NCI-H128 (cell line): ENCODE results near the gene KRT17.

Source experiments
- DNase-seq: peaks from one replicate; lab custom pipeline; 2025; ENCODE audit not compliant: unreplicated experiment; lab: John Stamatoyannopoulos, UW

The KRT17 gene

DNA sequence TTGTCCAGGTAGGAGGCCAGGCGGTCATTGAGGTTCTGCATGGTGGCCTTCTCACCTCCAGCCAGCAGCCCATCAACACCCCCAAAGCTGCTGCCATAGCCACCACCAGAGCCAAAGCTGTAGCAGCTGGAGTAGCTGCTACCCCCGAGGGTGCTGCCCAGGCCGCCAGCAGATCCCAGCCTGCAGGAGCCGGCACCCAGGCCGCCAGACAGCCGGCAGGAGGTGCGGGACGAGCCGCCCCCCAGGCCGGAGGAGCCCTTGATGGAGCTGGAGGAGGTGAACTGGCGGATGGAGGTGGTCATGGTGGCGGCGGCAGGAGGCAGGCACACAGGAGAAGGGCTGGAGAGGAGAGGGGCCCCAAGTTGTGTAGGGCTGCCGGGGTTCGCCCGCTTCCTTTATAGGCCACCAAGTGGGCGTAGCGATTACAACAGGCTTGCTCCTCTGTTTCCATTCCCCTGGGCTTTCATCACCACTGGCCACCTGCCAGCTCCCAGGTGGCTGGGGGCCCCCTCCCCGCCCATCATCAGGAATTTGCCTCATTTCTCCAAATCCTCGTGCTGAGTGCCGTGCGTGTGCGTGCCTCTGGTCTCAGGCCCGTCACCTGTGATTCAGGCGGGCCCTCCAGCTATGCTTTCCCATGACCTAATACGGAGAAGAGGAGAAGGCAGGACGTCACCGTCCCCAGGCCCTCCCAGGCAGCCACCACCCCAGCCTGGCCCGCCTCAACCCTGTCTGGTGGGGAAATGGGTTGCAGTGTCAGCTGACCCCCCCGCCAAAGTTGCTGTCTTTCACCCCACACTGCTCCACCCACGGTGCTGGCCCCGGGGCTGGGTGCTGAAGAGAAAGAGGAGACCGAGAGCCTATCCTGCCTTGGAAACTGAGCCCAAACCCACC lies at the start of gene KRT17:
Gene KRT17, minus strand, starts transcription at position 368 of the 894 bp plus-strand sequence. Its CDS starts 66 bp downstream, at position 302.
- no peak for DNase-seq

DNA sequence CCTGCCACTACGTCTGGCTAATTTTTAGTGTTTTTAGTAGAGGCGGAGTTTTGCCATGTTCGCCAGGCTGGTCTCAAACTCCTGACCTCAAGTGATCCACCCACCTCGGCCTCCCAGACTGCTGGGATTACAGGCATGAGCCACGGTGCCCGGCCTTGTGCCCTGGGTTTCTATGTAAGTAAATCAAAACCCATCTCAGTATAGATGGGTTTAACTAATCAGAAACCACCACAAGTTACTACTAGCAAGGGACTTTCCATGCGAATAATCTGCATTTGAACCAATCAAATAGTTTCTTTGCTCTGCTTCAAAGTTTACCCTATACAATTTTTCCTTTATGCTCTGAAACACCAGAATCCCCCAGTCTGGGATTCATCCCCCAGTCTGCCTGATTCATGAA lies 47.8 kb upstream of the KRT17 start:
- DNase-seq: no peak

DNA sequence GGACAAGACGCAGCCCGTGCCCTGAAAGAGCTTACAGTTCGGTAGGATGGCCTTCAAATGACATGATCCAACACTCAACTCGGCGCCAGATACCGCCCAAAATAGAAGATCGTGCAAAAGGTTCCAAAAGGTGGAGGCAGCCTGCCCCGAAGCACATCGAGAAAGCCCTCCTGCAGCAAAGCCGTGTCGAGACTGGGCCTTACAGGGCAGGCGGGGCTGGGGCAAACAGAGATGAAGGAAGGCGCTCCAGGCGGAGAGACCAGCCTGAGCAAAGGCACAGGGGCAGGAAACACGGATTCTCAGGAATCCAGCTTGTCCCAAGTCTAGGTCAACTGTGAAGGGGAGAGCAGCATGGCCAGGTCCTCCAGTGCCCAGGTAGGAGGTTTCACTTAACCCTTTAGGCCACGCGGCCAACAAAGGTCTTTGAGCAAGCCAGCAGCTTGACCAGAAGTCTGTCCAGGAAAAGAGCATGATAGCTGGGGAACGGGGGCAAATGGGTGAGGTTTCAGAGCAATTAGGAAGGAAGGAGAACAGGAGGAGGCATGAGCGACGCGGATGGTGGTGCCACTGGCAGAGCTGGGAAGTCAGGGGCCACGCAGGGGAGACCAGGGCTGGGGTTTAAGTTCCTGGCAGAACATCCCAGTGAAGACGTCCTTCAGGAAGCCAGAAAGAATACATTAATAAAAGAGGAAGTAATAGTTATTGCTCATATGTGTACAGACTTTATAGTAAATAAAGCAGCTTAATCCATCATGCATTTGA lies 43.1 kb upstream of the KRT17 start:
- no peak for DNase-seq

DNA sequence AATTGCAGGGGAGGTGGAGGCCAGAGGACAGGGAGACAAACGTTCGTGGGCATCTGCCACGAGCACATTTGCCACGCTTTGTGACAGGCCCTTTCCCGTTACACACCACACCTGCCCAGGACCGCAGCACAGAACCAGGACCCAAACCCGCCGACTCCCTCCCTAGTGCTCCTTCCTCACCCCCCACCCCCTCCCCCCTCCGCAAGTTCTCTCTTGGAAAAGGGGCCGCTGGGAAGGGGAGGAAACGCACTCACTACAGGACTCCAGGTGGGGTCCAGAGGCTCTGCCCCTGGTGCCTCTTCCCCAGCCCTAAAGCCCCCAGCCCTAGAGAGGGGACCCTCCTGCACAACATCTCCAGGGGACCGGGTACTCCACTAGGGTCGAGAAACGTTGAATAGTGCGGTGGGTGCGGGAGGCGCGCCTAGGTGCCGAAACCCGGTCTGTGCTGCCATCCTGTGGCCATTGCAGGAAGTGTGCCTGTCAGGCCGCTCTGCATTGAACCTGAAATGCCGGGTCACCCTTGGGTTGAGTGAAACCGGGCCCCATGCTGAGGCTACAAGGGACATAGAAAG lies 42.4 kb upstream of the KRT17 start:
- DNase-seq: peak; percentile 57

DNA sequence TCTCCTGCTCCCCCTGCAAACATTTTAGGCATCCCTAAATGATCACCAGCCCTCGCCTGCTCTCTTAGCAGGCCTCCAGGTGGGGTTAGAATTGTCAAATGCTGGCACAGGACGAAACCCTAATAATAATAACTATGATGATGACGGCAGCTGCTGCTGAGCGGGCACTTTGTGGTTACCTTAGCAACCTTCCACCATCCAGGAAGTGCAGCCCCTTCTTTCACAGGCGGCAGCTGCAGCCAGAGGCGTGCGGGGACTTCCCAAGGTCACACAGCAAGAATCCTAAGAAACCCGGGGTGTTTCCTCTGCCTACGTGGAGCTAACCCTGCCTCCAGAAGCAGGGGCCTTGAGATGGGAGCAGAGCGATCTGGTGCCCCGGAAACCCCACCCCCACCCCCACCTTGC lies 41.9 kb upstream of the KRT17 start:
- peak; percentile 22 for DNase-seq

DNA sequence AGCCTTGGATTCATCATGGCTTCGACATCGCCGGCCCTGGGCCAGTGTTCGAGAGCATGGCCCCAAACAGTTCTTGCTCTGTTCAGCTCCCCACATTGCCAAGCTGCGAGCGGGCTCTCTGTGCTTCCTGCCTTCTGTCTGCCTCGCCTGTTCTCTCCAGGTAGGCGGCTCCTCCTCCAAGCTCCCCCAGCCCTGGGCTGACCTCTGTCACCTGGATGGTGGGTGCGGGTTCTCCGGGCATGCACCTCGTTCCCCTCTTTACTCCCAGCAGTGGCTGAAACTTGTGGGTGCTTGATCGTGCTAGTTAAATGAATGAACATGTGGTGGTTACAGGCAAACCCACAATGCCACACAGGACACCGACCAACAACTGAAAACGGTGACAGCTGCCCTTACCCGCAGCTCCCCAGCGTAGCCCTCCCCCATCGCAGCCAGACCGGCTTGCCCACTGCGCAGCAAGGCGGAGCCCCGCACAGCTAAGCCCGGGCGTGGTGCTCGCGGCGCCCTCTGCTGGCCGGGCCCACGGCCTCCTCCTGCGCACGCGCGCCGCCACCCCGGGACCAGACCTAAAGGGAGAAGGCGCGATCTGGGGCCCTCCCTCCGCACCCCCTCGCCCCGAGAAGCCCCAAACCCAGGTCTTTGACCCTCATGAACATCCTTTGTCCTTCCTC lies 41.3 kb upstream of the KRT17 start:
- peak; percentile 69 for DNase-seq

DNA sequence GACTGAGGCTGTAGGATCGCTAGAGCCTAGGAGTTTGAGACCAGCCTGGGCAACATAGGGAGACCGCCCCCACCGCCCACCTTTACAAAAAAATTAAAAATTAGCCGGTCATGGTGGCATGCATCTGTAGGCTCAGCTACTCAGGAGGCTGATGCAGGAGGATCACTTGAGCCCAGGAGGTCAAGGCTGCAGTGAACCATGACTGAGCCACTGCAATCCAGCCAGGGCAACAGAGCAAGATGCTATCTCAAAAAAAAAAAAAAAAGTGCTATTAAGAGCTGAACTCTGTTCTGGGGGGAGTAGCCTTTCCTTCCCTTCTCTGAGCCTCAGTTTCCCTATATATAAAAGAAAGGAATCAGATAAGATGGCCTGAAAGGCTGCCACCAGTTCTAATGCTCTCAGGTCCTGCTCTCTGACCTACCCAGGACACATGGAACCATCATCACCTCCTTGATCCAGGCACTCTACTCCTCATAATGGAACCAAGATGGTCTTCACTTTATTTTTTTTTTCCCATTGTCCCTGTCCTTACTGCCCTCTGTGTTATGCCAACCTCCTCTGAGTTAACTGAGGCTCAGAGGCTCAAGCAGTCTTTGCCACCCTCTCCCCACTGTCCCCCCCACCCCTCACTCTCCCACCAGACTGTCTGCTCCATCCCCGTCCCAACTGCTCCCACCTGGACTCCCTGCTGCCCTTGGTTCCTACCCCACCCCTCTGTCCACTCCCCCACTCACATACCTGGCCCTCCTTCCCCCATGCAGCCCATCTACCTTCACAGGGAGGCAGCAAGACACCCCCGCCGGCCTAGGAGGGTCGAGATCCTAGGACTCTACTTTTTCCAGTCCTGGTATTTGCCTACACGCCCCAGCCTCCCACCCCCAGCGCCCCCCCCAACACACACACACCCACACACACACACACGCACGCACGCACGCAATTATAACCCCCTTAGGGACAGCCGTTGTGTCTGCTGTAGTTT lies 40.5 kb upstream of the KRT17 start:
- DNase-seq: no peak

DNA sequence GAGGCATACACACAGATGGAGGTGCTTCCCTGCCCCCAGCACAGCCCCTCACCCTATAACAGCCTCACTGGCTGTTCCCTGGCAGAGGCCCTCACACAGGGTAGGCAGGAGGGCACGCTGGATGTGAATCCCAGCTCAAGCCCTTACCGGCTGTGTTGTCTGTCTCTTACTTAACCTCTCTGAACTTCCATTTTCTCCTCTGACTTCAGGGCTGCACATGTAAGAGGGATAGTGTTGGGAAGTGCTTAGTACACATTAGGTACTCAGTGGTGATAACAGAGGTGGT lies 39.7 kb upstream of the KRT17 start:
- DNase-seq: no peak

DNA sequence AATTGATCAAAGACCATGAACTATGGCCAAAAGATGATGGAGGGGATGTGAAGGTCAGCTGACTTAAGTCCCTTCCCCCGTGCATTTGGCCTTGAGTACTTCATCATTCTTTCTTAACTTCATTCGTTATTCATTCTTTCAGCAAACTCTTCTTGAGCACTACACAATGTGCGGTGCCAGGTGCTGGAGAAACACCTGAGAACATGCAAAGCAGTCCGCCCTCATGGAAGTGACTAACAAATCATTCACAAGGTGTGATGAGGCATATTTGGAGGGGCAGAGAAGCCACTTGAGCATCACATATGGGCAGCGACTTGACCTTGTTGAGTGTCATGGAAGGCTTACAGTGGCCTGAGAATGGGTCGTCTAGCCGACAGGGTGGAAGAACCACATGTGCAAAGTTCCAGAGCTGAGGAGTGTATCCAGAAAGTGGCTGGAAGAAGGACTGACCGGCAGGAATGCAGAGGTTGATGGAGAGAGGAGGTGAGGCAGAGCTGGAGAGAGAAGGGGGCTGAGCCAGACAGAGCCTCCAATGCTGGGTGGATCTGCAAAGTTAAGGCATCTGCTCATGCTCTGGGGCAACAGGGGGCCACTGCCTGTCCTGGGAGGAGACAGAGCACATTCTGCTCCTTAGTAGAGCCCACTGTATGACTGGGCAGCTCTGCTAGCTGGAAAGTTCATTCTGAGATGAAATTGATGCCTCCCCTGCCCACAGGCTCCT lies 39.2 kb upstream of the KRT17 start:
- DNase-seq: no peak

DNA sequence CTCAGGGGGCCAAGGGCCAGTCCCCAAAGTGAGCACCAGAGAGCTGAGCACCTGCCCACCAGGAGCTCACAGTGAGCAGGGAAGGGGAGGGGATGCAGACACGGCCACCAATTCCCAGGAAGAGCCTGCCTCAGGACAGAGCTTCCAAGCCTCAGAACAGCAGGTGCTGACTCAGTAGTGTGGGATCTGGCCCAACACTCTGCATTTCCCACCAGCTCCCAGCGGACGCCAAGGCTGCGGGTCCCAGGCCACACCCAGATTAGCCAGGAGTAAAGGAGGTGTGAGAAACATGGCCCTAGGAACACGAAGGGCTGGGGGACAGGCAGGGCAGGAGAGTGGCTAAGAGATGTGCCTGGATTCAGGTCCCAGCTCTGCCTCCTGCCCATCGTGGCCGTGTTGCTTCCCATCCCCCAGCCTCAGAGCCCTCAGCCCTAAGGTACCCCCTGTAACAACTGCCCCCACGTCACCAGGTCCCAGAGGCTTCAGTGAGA lies 35.9 kb upstream of the KRT17 start:
- DNase-seq: no peak

DNA sequence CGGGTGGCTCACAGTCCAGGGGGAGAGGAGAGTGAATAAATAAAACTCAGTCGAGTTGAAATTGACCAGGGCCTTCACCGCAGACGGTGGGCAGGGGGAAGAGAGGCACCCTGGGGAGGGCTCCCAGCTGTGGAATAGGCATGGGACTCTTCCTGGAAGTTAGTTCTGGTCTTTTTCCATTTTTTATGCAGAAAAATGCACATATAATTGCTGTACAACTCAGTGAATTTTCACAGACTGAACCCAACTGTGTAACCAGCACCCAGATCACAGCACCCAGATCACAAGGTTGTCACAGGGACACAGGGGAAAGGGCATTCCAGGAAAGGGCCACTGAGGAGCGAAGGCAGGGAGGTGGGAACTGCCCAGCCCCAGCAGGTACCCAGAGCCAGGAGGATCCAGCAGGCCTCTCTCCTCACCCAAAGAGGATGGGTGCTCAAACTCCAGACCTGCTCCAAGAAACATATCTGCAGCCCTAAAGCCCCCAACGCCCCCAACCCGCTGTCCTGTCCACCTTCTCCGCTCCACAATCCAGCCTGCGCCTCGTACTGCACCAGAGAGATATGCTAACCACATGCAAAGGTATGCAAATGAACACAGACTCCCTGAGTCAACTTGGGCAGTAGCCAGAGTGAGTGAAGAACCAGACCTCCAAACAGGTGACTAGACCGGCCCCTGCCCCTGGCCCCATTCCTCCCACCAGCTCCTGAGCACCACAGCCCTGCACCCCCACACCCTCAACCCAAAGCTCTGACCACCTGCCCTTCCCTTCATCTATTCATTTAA lies 35.2 kb upstream of the KRT17 start:
- no peak for DNase-seq

DNA sequence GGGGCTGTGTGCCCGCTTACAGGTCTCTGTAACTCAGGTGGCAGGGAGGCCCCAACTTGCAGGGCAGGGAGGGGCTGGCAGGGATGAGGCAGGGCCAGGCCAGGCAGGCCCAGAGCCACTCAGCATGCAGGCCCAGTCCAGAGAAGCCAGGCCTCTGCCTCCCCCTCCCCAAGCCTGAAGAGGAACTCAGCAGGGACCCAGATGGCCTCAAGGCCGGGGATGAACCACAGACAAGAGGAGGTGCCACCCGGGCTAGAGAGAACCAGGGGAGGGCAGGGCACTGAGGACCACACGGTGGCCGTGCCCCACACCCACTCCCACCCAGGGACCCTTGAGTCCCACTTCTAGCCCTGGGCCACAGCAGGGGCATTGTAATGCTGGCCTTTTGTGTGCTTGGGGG lies 34.5 kb upstream of the KRT17 start:
- DNase-seq: no peak

DNA sequence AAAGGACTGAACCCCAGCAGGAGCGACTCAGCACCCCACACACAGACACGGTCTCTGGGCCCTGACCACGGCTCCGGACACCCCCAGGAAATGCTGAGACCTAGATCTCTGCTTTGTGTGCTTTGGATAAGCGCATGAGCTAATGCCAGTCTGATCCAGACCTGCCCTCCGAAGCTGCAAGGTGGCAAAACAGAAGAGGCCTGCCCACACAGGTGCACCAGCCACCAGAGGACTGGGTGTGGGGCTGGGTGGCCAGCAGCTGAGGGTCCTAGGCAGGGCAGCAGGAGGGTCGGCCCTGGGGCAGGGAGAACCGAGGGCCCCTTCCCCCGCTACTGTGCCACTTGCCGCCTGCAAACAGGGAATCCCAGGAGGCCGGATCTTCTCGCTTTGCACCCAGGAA lies 33.6 kb upstream of the KRT17 start:
- no peak for DNase-seq

DNA sequence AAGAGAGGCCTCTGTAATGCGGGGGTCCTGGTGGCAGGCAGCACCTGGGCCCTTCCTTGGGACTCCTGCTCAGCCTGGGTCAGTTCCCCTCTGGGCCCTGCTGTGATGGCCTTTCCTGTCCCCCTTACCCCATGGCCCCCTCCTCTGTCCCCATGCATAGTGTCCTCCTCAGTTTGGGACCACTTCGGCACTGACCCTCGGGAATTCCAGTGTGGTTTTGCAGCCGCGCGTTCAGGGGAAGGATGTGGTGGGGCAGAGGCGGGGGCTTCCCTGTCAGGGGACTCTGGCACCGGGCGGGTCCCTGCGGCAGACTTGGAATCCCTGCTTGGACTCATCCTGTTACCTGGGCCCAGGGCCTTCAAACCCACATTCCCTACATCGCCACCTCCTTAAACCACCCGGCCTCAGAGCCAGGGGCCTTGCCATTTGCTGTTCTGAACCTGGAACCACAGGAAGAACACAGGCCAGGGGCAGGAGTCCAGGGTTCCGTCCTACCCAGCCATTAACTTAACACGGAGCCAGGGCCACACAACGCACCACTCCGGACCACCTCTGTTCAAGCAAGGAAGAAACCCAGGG lies 32.9 kb upstream of the KRT17 start:
- no peak for DNase-seq

DNA sequence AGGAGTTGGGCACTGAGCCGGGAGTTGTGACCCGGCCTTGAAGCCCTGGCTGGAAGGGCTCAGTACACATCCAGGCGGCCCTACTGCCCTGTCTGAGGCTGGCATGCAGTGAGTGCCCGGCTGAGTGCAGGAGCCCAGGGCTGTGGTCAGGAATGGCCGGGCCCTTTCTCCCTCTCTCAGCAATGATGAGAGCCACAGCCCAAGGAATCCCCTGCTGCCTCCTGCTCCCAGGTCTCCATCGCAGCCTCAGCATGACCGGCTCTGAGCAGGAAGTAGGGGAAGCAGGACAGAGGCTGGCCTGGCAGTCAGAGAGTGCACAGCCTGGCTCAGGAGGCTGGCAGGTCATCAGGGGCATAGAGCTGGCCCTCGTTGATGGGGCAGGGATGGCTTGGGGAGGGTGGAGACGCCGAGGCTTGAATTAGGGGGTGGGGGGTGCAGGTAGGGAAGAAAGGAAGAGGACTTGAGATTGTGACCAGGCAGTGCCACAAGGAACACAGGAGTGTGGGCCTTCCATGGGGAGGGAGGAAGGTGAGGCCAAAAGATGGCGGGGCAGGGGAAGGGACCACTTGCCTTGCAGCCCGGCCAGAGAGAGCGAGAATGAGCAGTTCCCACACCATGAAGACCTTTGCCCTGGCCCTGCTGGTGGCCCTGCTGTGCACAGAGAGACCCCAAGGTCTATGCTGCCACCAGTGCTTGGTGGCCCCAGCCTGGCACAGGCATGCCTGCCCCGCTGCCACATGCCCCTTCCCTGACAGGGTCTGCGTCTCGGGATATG lies 32.1 kb upstream of the KRT17 start:
- DNase-seq: no peak

DNA sequence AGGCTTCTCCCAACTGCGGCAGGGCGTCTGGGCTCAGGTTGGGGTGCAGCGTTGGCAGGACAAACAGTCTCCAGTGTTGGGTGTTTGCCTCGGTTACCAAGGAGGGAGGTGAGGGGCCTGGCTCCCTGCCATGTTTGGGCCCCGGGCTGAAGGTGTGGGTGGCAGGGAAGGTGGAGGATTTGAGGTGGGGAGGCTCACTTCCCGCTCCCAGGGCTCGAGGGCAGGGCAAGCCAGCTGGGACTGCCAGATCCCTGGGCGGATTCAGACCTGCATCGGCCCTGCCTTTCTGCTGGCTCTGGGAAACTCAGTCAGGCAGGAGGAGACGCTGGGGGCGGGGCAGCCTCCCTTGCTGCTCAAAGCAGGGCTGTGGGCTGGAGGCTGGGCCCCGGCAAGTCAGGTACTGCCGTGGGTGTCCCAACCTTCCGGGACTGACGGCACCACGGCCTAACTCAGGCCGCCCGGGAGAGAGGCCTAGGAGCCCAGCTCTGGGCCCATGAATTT lies 31.3 kb upstream of the KRT17 start:
- no peak for DNase-seq
